GM18505 (cell line): Measurements from ENCODE around the gene LRP1B.

ENCODE experiments used
- ATAC-seq: cut with Tn5 transposase; IDR thresholded peaks from one replicate; pipeline ENCODE4 v1.9.1; 2021; ENCODE audit not compliant: unreplicated experiment
- POLR2A ChIP-seq: IDR thresholded peaks from 4 replicates; pipeline ENCODE4 v1.6.1; 2011; ENCODE audit warnings: borderline replicate concordance; ENCODE audit not compliant: insufficient read depth, insufficient read length; ENCODE audit errors: extremely low read depth

Gene LRP1B

DNA sequence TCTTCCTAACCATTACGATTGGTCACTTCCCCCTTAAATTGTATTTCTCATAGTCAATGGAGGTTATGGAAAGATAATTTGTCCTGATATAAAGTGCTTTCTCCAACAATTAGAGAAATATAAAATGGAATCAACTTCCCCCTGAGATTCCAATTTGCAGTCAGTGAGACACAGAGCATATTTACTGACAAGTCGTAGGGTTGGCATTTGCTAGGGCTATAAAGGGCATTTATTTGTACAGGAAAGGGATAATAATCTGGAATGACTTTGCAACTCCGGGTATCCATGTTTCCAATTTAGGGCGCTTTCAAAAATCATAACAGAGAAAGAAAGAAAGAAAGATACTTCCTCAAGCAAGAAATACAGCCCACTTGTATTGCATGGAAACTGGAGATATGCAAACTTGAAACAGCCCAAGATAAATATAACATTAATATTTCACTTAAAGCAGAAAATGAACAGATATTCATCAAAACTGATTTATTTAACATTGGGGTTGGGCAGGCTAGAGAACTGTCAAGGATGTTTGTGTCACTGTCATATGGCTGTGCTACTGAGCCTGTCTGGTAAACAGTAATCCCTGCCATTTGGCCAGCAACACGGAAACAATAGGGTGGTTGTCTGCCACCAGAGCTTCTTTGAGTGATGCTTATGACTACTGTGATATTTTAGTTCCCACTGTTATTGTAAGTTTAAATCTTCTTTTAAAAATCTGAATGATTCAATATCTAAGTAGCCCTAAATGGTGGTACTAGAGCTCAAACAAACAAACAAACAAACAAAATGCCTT is 621.8 kb downstream of the LRP1B start:
- ATAC-seq: no peak
- TF ChIP-seq POLR2A: no peak

DNA sequence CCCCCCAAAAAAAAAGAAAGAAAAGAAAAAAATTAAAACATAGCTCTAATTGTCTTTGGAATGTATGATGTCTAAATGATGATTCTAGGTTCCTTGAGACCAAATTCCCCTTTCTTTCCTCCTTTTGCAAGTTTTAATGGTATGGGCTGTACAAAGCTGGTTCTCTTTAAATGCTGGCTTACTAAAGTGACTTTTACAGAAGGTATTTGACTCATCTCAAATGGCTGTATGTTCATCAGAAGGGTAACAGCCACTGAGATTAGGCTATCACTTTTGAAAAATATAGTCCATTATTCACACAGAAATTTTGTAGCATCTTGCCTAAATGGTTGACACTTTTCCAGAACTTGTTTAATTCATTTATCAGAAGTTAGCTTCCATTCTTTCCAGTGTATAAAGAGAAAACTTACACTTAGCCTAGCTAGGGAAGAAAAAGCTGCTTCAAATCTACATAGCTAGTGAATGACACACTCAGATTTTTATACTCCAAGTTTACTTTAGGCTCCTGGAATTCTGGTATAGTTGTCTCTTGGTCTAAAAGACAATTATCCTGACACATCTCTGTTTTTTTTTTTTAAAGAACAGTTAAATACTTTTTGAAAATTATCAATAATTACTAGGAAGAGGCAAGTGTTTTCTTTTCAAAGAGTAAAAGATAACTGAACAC is 622.6 kb downstream of the LRP1B start:
- no peak for ATAC-seq
- no peak for TF ChIP-seq POLR2A

DNA sequence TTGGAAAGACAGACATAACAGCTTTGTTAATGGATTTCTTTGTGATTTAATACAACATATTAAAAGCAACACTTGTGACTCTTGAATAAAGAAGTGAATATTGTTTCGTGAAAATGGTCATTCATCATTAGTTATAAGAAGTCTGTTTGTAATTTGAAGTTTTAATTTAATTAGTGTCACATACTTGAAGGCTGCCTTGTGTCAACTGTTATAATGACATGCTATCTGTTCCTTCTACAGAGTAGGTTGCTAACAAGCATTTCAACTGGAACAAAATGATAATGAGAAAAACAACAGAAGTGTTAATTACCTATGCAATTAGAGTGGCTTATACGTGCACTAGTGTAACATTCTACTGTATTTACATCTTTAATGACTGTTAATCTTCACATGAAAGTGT is 624.7 kb downstream of the LRP1B start:
- ATAC-seq: no peak
- TF ChIP-seq POLR2A: no peak

DNA sequence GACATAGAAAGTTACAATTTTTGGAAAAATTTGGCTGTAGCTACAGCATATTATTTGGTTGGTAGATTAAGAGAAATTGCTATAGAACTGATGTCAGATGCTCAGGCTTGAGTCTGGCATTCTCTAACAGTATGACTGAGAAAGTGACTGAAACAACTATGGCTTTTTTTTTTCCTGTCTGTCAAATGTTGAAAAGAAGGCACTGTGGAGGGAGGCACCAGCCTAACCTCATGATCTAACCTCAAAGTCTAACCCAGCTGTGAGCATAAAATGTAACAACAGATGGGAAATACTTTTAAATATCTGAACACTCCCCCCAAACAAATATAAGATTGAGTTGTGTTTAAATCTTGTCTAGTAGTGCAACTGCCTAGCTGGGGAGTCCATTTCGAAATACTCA is 629.1 kb downstream of the LRP1B start:
- ATAC-seq: peak; percentile 54
- no peak for TF ChIP-seq POLR2A

DNA sequence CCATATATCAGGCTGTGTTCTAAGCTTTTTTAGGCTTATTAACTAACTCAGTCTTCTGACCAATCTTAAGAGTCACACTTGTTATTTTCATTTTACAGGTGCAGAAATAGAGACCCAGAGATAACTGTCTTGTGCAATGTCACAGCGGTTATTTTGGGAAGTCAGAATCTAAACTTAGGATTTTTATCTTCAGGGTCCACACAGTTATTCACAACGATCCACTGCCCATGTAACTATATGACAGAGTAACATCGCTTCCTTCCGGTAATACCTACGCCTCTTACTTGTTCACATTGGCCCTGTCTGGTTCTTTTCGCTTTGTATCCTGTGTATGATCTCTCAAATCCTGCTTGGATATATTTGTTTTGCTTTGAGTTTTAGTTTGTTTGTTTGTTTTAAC is 631.7 kb downstream of the LRP1B start:
- TF ChIP-seq POLR2A: no peak
- no peak for ATAC-seq

DNA sequence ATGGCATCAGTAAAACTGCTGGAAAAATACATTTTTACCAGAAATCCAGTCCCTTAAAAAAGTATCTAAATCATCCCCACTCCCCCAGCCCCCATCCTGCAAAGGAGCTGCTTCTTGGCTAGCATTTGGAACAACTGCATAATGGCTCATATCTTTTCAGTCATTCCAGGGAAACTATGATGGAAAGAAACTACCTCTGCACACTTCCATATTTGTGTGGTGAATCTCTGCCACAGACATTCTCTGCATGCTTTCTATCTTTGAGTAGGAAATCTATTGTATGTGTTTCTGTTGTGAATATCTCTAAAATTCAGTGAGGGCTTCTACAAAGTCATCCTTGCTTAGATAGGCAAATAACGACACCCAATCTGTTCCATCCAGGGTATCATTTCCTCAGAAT is 632.3 kb downstream of the LRP1B start:
- TF ChIP-seq POLR2A: no peak
- ATAC-seq: no peak

DNA sequence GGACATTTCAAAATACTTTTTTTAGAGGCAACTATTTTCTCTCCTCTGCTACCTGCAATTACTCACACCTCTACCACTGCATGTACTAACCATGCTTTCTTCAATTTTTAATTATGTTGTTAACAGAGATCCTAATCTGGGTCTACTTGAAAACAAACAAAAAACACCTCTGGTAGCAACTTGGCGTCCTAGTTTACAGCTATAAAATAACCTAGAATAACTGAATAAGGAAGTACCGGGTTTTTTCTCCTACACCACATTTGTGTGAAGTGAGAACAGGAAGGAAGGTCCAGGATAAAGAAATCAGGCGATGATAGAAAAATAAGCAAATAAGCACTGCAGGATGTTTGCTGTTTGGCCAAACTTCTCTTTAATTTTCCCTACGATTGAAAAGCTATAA is 633.5 kb downstream of the LRP1B start:
- TF ChIP-seq POLR2A: no peak
- no peak for ATAC-seq

DNA sequence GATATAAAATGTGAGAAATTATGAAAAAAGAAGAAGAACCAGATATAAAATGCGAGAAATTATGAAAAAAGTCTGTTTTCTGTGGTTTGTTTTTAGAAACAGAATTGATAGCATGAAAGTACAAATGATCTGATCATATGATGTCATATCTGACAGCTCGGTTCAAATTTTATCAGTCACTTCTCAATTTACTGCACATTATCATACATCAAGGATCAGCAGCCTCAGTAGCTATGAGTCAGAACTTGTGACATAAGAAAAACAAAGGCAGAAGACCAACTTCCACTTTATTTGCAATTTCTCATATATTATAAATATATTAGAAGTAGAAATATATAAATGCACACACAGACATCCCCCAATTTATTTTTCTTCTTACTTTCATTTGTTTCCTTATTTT is 634.0 kb downstream of the LRP1B start:
- no peak for TF ChIP-seq POLR2A
- ATAC-seq: no peak

DNA sequence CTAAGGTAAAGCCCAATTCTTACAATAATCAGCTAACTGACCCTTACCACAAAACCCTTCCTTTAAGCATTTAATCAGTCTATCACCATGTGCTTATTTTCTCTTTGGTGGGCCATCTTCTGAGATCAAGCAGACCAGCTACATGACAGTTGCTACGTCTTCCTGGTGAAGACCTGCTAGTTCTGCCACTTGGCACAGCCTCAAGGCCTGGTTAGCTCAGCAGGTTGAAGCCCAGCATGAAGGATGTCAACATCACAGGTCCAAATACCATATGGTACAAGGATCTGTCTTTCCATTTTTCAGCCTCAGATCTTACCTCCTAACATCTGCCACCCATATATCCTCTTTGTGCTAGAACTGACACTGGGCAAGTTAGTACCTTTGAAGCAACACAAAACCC is 636.9 kb downstream of the LRP1B start:
- ATAC-seq: no peak
- no peak for TF ChIP-seq POLR2A

DNA sequence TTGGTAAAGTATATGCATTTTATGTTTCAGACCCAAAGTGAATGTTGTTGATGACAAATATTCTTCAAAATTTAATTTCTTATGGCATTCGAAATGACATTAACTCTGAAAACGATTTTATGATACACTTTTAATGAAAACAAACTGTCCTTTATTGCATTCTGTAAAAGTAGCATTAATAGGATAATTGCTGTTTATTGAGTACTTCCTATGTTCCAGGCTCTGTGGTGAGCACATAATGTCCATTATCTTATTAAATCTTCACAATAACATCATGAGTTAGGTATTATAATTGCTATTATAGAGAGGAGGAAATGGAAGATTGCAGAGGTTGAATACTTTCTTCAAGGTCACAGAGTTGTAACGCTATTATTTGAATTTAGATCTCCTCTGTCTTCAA is 638.0 kb downstream of the LRP1B start:
- ATAC-seq: no peak
- no peak for TF ChIP-seq POLR2A

DNA sequence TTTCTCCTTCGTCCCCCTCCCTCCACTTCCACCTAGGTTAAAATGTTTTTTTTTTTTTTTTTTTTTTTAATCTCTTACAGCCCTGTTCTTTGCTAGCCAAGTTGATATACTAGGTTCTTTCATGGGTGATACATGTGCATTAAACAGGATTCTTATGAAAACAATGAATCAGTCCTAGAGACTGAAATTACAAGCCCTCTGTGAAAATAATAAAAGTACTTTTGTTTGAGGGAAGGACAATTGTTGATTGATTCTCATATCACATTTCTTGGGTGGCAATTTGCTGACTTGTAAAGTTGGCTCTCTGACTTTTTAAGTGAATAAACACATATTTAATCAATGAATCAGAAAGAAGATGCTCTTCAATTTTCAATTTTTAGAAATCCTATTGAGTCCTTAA is 639.9 kb downstream of the LRP1B start:
- no peak for TF ChIP-seq POLR2A
- ATAC-seq: no peak

DNA sequence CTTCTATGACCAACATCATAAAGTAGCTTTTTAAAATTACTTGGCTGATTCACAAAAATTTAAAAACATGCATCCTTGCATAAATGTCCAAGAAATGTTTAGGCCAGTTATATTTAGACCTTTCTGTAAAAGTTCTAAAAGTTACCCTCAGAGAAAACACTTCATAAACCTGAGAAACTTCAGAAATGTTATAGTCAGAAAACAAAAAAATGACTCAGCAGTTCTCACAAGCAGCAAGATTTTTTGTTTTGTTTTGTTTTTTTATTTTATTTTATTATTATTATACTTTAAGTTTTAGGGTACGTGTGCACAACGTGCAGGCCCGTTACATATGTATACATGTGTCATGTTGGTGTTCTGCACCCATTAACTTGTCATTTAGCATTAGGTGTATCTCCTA is 648.1 kb downstream of the LRP1B start:
- TF ChIP-seq POLR2A: no peak
- no peak for ATAC-seq

DNA sequence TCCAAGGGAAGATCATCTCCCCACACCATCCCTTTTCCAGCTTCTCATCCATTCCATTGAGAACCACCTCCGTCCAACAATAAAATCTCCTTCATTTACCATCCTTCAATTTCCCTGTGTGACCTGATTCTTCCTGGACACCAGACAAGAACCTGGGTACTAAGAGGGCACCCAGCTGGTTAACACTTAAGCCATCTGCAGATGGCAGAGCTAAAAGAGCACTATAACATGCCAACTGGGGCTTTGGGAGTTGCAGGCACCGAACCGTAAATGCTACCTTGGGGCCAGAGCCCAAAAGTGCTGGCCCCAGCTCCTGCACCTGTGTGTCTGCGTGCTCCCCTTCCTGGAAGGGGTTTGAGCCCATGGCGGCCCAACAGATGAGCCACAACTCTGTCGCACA is 655.0 kb downstream of the LRP1B start:
- no peak for TF ChIP-seq POLR2A
- ATAC-seq: no peak

DNA sequence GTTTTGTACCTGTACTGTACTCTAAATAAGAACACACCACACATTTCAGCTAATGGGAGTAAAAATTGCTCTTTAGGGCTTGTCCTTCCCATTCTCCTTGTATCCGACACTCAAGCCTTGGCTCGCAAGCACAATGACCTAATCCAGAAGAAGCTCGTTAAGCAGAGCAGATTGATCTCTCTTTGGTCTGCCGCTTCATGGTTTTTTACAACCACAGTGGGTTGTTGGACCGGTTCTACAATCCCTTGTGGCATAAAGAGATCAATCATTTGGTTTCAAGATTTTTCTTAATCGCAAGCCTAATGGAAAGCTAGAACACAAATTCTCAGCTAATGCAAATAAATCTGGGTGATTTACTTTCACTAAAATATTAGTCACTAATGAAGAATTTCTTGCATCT is 662.1 kb downstream of the LRP1B start:
- no peak for ATAC-seq
- no peak for TF ChIP-seq POLR2A

DNA sequence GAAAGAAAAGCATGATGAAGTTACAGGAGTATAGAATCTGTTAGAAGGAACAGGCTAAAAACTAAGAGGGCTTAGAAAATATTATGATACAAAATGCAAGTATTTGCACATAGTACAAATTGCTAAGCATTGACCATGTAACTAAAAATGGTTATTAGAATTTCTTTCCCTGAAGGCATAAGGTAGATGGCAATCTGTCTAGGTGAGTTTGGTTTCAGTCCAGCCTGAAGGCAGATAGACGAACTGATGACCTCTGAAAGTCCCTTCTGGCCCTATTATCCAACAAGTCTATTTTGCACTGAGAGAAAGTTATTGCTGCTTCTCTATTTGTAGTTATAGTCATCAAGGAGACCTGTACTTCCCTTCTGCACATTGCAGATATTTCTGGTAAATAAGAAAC is 663.5 kb downstream of the LRP1B start:
- ATAC-seq: no peak
- no peak for TF ChIP-seq POLR2A

DNA sequence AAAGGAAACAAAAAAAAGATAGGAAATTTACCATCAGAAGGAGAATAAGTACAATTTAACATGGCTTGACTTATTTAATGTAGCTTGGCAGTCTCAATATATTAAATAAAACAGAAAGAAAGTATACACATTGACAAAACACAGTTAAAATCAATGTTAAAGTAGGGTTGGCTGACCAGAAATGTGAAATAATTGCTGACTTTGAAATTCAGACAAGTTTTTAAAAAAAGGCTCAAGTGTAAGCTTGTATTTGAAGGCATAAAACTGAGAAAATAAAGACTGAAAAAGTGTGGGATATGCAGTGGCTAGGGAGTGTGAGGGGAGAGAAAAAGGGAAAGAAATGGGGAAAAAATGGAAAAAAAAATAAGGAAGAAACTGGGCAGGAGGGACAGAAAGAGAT is 665.8 kb downstream of the LRP1B start:
- ATAC-seq: no peak
- no peak for TF ChIP-seq POLR2A

DNA sequence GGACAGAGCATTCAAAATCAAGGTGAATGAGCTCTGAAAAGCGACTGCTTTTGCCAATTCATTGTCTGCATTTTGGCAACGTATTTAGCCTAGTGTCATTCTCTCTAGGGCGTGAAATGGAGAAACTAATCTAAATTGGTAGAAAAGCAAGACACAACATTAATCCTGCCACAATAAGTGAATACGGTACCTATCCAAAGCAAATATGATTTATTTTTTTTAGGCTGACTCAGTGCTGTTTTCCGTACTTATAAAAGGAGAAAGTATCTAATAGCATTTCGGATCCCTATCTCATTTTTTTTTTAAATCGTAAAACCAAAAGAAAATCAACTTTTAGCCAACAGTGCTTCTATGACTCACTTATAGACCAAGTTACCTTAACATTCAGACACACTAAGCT is 672.5 kb downstream of the LRP1B start:
- no peak for ATAC-seq
- TF ChIP-seq POLR2A: no peak
